HG03342 (cell line): ENCODE results near the gene IFNAR2.
A peak's percentile ranks its signal among the peaks of the same experiment; 100 is the strongest.

ENCODE experiments used
- ATAC-seq: cut with Tn5 transposase; IDR thresholded peaks from one replicate; pipeline ENCODE4 v1.9.1; 2021; ENCODE audit warnings: mild to moderate bottlenecking, moderate library complexity; ENCODE audit not compliant: unreplicated experiment

The IFNAR2 gene

GRCh38 chr21:33266050-33266788 lies 36.5 kb downstream of the IFNAR2 start, which contains the start of gene IL10RB:
Gene IL10RB (plus strand): TSS chr21:33266367. CDS start chr21:33266466, 99 bp downstream.
- ATAC-seq: peak; percentile 42

GRCh38 chr21:33266789-33267135 lies 37.0 kb downstream of the IFNAR2 start:
- no peak for ATAC-seq

- ATAC-seq: no peak
Observed at GRCh38 chr21:33267250-33267649, 37.5 kb downstream of the IFNAR2 start.

- ATAC-seq: peak; percentile 18
Observed at GRCh38 chr21:33268393-33268736, 38.6 kb downstream of the IFNAR2 start.

GRCh38 chr21:33268737-33269441 lies 39.2 kb downstream of the IFNAR2 start:
- ATAC-seq: peak; percentile 51

GRCh38 chr21:33270986-33271385 lies 41.2 kb downstream of the IFNAR2 start:
- no peak for ATAC-seq

- no peak for ATAC-seq
Observed at GRCh38 chr21:33273044-33273443, 43.3 kb downstream of the IFNAR2 start.

- no peak for ATAC-seq
Observed at GRCh38 chr21:33278721-33279120, 49.0 kb downstream of the IFNAR2 start.

- no peak for ATAC-seq
Observed at GRCh38 chr21:33279330-33279820, 49.6 kb downstream of the IFNAR2 start.
